Ramos (cell line): ENCODE results near the gene PIGS.
"Not testable (repeated sequence)": the region's sequence is repeated elsewhere in the genome, so short reads cannot be mapped to it uniquely, and the experiment has no call there.

Experiments used
- in situ Hi-C: fragments of 300-500 bp; cut with MboI; formaldehyde crosslinking; loops from one replicate; pipeline ENCODE4 v1.14.3; 2022; ENCODE audit warnings: low sequenced_read_pairs; ENCODE audit not compliant: unreplicated experiment

PIGS gene

GRCh38 chr17:28571361-28572122 is at the start of gene PIGS:
TSS of gene PIGS (minus strand) at chr17:28571524. CDS start at chr17:28571496, 28 bp downstream.
- in situ Hi-C loops: no loop called here

DNA sequence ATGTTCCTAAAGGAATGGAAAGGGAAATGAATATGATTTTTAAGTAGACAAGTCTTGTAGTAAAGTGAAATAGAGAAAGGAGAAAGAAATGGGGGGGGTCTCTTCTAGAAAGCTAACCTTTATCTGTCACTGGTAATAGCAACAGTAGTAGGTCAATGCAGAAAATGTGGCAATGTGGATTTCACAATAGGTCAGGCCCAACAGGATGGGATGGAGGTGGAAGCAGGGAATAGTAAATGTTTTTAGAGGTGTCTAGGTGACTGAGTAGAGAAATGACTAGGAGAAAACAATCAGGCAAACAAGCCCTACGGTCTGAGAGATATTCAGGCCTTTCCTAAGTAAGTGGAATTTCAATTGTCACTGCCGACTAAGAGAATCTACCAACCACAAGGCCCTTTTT is 48.7 kb upstream of the PIGS start:
- in situ Hi-C loops: no loop called here

DNA sequence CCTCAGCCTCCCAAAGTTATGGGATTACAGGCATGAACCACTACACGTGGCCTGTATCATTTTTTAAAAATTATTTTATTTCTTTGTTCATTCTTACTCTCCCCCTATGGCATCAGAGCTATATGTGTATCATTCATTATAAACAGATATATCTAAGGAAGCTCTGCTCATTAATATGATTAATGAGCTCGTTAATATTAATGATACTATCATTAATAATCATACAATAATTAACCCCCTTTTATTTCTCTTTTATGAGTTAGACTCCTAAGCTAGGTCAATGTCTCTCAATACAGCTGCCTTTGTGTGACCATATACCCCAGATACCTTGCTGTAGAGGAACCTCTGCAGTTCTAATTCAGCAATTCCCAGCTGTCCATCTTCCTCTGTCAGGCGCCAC is 47.1 kb upstream of the PIGS start:
- in situ Hi-C loops: no loop called here

- in situ Hi-C loops: no loop called here
Measured at GRCh38 chr17:28616281-28616680, 45.0 kb upstream of the PIGS start.

- in situ Hi-C loops: no loop called here
Measured at GRCh38 chr17:28615260-28615940, 44.1 kb upstream of the PIGS start.

DNA sequence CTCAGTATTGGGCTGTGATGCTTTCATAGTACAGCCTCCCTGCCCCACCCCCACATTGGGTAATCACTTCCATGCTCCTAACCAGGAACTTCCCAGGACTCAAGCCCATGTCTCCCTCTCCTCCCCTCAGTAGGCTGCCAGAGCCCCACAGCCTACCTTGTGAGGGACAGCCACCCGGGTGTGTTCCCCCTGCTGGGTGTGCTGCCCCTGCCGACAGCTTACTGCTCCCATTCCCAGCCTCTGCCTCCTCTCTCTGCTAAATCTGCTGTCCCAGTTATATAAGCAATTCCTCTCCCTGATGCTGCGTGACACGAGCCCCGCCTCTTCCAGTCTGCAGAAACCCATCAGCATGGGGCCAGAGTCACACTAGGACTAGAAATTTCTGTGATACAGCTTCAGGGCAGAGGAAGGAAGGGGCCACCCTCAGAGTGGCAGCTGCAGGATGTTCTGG is 42.6 kb upstream of the PIGS start, which contains the start of gene RSKR:
Gene RSKR (minus strand): TSS at position 255 of the 451 bp plus-strand sequence. CDS start 24 bp downstream, at position 231.
- in situ Hi-C loops: loop anchor here (5.0 kb wide), 1 partner anchor 117 kb away; no protein-coding TSS in a partner anchor

DNA sequence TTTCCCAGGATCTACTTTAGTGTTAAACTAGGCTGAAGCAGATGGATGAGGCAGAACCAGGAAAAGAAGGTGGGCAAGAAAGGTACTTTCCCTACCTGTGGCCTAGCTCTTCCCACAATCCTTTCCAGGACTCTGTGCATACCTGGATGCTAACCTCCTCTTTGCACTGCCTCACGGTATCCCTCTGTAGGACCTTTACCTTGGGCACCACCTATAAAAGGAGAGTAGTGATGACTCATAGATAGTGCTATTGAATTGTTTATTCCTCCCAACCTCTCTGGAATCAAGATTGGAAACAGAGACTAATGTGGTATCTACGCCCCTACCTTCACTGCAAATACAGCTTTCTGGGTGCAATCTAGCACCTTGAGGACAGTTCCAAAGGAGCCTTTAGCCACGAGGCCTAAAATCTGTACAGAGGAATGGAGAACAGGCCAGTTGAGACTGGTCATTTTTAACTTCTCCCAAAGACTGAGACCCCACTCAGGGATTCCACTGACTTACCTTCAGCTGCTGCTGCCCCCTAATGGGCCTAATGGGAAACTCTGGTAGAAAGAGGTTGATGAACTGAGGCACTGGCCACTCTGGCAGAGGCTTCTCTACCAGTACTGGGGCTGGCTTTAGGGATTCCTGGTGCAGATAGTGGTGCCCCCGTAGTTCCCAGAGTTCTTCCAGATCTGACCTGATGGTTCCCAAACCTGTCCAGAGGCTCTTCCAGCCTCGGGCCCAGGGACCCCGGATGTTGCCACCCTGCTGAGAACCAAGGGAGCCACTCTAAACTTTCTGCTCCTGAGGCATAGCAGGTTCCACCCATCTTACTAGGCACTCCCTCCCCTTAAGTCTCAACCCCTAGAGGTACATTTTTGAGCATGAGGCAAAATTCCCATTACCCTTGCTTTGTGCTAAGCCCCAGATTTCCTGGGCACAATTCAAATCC is 41.9 kb upstream of the PIGS start:
- in situ Hi-C loops: loop anchor here (5.0 kb wide), 1 partner anchor 116 kb away; no protein-coding TSS in a partner anchor

DNA sequence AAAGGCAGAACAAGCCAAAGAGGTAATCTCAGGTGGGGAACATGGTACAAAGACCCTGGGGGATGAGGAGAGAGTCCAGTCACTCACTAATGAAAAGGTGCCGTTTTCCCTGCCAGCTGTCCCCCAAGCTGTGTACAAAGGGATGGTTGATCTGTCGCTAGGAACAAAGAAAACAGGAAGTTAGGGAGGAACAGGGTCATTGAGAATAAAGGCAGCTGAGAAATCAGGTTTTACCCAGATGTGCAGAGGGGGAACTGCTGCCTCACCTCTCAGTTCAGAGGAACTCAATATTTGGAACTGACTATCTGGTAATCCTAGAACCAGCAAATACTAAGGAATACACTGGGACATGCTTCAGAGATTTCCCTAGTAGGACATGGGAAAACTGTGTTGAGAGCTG is 41.2 kb upstream of the PIGS start:
- in situ Hi-C loops: loop anchor here (5.0 kb wide), 1 partner anchor 115 kb away; no protein-coding TSS in a partner anchor

DNA sequence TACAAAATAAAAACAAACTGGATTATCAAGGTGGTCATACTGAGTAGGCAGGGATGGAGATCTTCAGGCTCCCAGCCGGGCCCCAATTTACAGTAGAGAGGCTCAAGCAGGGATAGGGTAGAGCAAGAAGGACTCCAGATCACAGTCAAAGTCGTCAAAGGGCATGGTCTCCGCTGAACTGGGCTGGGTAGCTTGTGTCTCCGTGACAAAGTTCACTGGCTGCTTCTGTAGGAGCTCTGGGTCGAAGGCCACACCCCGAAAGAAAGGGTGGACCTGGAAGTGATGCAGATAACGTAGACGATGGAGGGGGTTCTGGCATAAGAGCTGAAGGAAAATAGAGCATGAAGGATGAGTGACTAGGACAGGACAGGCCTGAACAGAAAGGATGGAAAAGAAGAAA is 39.1 kb upstream of the PIGS start:
- in situ Hi-C loops: loop anchor here (5.0 kb wide), 1 partner anchor 113 kb away; no protein-coding TSS in a partner anchor

- in situ Hi-C loops: not testable (repeated sequence)
Measured at GRCh38 chr17:28604031-28604430, 32.7 kb upstream of the PIGS start.

GRCh38 chr17:28599311-28600184 is 28.2 kb upstream of the PIGS start:
- in situ Hi-C loops: no loop called here

DNA sequence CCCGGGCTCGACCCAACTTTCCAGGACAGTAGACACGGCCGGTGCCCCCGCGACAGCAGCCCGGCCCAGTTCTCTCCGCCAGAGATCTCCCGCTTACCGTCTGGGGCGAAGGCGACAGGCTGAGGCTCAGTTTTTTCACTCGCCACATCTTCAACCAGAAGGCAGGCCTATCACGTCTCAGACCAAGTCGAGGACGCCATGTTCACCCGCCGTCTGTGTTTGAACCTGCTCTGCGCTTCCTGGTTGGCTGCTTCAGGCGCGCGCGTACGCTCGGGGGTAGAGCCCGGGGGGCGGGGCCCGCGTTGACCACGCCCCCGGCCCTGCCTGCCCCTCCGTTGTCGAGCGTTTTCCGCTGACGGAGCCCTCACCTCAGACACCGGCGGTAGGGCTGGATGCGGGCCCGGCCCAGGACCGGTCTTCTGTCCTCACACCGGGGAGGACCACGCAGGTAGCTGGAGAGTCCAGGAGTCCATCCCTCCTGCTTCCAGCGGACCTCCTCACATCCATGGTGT is 27.5 kb upstream of the PIGS start, which contains the start of gene SPAG5:
Gene SPAG5 (minus strand): TSS at position 227 of the 512 bp plus-strand sequence. CDS start 79 bp downstream, at position 148.
- in situ Hi-C loops: no loop called here

DNA sequence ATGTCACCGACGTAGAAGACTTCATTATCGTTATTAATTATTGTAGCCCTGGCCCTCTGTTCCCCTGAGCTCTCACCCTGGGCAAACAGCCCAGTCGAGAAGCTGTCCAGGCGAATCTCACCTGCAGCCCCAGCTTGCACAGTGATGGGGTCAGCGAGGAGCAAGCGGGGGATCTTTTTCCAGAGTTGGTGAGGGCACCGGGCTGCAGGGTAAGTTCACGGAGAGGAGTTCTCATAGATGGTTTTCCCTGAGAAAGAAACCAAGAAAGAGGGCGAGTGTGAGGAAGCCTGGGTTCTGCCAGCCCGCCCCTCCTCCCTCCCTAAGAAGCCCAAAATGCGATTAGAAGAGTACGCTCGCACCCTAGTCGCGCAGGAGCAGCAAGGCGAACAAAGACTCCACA is 27.1 kb upstream of the PIGS start:
- in situ Hi-C loops: no loop called here

- in situ Hi-C loops: no loop called here
Measured at GRCh38 chr17:28597606-28598383, 26.5 kb upstream of the PIGS start.

- in situ Hi-C loops: no loop called here
Measured at GRCh38 chr17:28592260-28592659, 20.9 kb upstream of the PIGS start.

- in situ Hi-C loops: no loop called here
Measured at GRCh38 chr17:28585851-28586250, 14.5 kb upstream of the PIGS start.

GRCh38 chr17:28584434-28584833 is 13.1 kb upstream of the PIGS start:
- in situ Hi-C loops: no loop called here

- in situ Hi-C loops: no loop called here
Measured at GRCh38 chr17:28582513-28582912, 11.2 kb upstream of the PIGS start.
